Stimulated activated CD4-positive, alpha-beta T cell treated with anti-CD3 and anti-CD28 coated beads, Interleukin-1b, Interleukin-23, amount 100 ng/mL, for 4 hours (primary cell): ENCODE measurements around the gene FNDC3A.

Source experiments
- DNase-seq, 2 donors: peaks; one replicate each; pipeline ENCODE4 v3.0.0-alpha.2; 2020; ENCODE audit warnings: low read depth in 2 of 2

The FNDC3A gene

DNA sequence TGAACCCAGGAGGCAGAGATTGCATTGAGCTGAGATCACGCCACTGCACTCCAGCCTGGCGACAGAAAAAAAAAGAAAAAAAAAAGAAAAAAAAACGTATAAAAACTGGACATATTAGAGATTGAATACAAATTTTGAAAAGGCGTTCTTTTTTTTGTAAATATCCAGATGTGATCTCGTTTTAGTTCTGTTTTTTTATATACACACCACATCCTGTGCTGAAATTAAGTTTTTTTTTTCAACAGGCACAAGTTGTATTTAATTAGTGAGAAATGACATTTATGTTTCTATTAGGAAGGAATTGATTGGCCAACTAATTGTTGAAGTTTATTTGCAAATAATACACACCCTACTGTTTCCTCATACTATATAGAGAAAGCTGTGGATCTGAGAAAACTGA is 275.6 kb downstream of the FNDC3A start:
- DNase-seq, result no peak

GRCh38 chr13:49253310-49253709 is 277.6 kb downstream of the FNDC3A start:
- no peak for DNase-seq

DNA sequence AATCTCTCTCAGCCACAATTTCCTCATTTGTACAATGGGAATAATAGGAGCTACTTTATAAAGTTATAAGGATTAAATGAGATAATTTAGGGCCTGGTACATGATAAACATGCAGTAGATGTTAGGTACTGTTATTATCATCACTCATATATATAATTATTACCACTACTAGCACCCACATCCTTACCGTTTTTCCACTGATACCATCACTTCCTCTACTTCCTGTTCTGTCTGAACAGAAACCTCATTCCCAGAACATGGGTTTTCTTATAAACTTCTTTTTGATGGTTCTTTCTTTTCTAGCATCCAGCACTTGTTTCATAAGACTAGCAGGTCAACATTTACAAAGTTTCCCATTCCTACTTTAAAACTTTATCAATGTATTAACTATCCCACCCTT is 278.3 kb downstream of the FNDC3A start:
- no peak for DNase-seq

GRCh38 chr13:49256841-49257240 is 281.1 kb downstream of the FNDC3A start:
- no peak for DNase-seq

DNA sequence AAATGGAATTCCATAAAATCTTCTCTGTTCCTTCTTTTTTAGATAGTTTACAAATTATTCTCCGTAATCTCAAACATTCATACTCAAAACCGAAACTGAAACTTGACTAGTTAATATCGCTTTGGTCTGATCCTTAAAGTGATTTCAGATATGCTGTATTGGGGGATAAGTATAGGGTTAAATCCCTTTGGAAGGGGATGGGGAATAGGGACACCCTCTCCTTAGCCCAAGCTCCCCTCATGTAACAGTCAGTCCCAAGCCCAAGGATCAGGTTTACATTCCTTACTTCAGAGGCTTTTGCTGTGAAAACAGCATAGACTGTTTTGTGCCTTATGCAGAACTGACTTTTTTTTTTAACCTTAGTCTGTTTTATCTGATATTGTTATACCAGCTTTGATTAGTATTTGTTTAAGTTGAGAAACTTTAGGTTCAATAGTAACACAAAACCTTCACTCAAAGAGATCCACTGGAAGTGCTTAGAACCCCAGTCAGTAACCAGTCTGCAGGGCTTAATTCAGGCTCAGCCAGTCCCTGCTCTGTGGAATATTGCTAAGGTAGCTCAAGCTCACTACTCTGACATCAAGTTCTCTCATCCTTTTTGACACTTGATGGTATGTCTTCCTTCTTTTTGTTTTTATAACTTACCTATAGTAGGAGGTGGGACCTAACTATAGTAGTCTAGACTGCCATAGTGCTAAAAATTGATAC is 282.5 kb downstream of the FNDC3A start:
- no peak for DNase-seq
